Measurements from ENCODE around the gene DUSP8. TPM values are rescaled to one million over a fixed set of nuclear protein-coding genes. Genes with fewer than 3 reads are reported as not detected.
"Not testable (repeated sequence)": the region's sequence is repeated elsewhere in the genome, so short reads cannot be mapped to it uniquely, and the experiment has no call there.

DUSP8 gene
- 1.2 and 1.8 TPM in 2 replicates for total RNA-seq

- Mint-ChIP-seq H3K27ac (no peak within 1 kb of the TSS), H3K27me3 (ENCODE audit: low read depth) (peaks cover 36% of the 10 kb centered on the region), H3K9me3 (no peaks in the 10 kb centered on the region), H3K4me1 (ENCODE audit: low read depth) (no peaks in the 10 kb centered on the region), H3K36me3 (ENCODE audit: low read depth) (no peaks in the 10 kb centered on the region), H3K4me3 (ENCODE audit: low read depth) (peak within 1 kb of the TSS; percentile 17)
- intact Hi-C loops (cut with micrococcal nuclease): loop anchor here (5.0 to 10.0 kb wide), 3 partner anchors 35 to 572 kb away; no protein-coding TSS in a partner anchor
- DNase-seq (ENCODE audit: low spot score): peak; percentile 86
These were observed at the start of gene DUSP8 for GRCh38 chr11:1572197-1573076. Gene DUSP8 (minus strand): TSS chr11:1572271. CDS start chr11:1565826, 6,445 bp downstream.

- Mint-ChIP-seq H3K9me3 (no peaks in the 10 kb centered on the region), H3K27me3 (ENCODE audit: low read depth) (peaks cover 3% of the 10 kb centered on the region), H3K4me1 (ENCODE audit: low read depth) (peaks cover 3% of the 10 kb centered on the region), H3K36me3 (ENCODE audit: low read depth) (no peaks in the 10 kb centered on the region), H3K4me3 (ENCODE audit: low read depth) (no peak overlapping the region), H3K27ac (no peak overlapping the region)
- intact Hi-C loops (cut with micrococcal nuclease): no loop called here
- DNase-seq (ENCODE audit: low spot score): no peak
These were observed 47.4 kb upstream of the DUSP8 start for GRCh38 chr11:1619449-1619848.

GRCh38 chr11:1618231-1618630, 46.2 kb upstream of the DUSP8 start:
- no peak overlapping the region for H3K4me3 Mint-ChIP-seq (ENCODE audit: low read depth)
- H3K4me1 Mint-ChIP-seq (ENCODE audit: low read depth): peaks cover 3% of the 10 kb centered on the region
- intact Hi-C loops (cut with micrococcal nuclease): no loop called here
- no peak overlapping the region for H3K27ac Mint-ChIP-seq
- H3K9me3 Mint-ChIP-seq: no peaks in the 10 kb centered on the region
- DNase-seq (ENCODE audit: low spot score): no peak
- peaks cover 3% of the 10 kb centered on the region for H3K27me3 Mint-ChIP-seq (ENCODE audit: low read depth)
- no peaks in the 10 kb centered on the region for H3K36me3 Mint-ChIP-seq (ENCODE audit: low read depth)

- H3K36me3 Mint-ChIP-seq (ENCODE audit: low read depth): no peaks in the 10 kb centered on the region
- intact Hi-C loops (cut with micrococcal nuclease): no loop called here
- no peak within 1 kb of the TSS for H3K4me3 Mint-ChIP-seq (ENCODE audit: low read depth)
- no peaks in the 10 kb centered on the region for H3K4me1 Mint-ChIP-seq (ENCODE audit: low read depth)
- peaks cover 7% of the 10 kb centered on the region for H3K27me3 Mint-ChIP-seq (ENCODE audit: low read depth)
- no peak within 1 kb of the TSS for H3K27ac Mint-ChIP-seq
- no peak for DNase-seq (ENCODE audit: low spot score)
- H3K9me3 Mint-ChIP-seq: no peaks in the 10 kb centered on the region
These were observed 36.3 kb upstream of the DUSP8 start, which contains the start of gene KRTAP5-3 for GRCh38 chr11:1608363-1608762. Gene KRTAP5-3 (minus strand): TSS chr11:1608463. CDS start chr11:1608385, 78 bp downstream.

- peaks cover 10% of the 10 kb centered on the region for H3K27me3 Mint-ChIP-seq (ENCODE audit: low read depth)
- H3K4me1 Mint-ChIP-seq (ENCODE audit: low read depth); H3K36me3 Mint-ChIP-seq (ENCODE audit: low read depth); H3K9me3 Mint-ChIP-seq; DNase-seq (ENCODE audit: low spot score); intact Hi-C loops (cut with micrococcal nuclease); H3K27ac Mint-ChIP-seq; H3K4me3 Mint-ChIP-seq (ENCODE audit: low read depth): not testable (repeated sequence)
These were observed 35.8 kb upstream of the DUSP8 start for GRCh38 chr11:1607901-1608300.

- H3K36me3 Mint-ChIP-seq (ENCODE audit: low read depth); intact Hi-C loops (cut with micrococcal nuclease): not testable (repeated sequence)
These were observed 35.2 kb upstream of the DUSP8 start for GRCh38 chr11:1607156-1607845.

GRCh38 chr11:1605923-1606322, 33.9 kb upstream of the DUSP8 start:
- H3K9me3 Mint-ChIP-seq; intact Hi-C loops (cut with micrococcal nuclease); H3K27ac Mint-ChIP-seq; H3K36me3 Mint-ChIP-seq (ENCODE audit: low read depth); H3K4me3 Mint-ChIP-seq (ENCODE audit: low read depth); DNase-seq (ENCODE audit: low spot score); H3K4me1 Mint-ChIP-seq (ENCODE audit: low read depth): not testable (repeated sequence)
- H3K27me3 Mint-ChIP-seq (ENCODE audit: low read depth): peaks cover 19% of the 10 kb centered on the region

More at GRCh38 chr11:1607156-1607845, 35.2 kb upstream of the DUSP8 start:
- not testable (repeated sequence) for H3K4me3 Mint-ChIP-seq (ENCODE audit: low read depth); H3K4me1 Mint-ChIP-seq (ENCODE audit: low read depth); H3K27ac Mint-ChIP-seq; H3K9me3 Mint-ChIP-seq; DNase-seq (ENCODE audit: low spot score)
- H3K27me3 Mint-ChIP-seq (ENCODE audit: low read depth): peaks cover 10% of the 10 kb centered on the region

- Mint-ChIP-seq H3K27me3 (ENCODE audit: low read depth) (peaks cover 30% of the 10 kb centered on the region), H3K36me3 (ENCODE audit: low read depth) (no peaks in the 10 kb centered on the region), H3K9me3 (no peaks in the 10 kb centered on the region), H3K4me3 (ENCODE audit: low read depth) (no peak overlapping the region), H3K27ac (no peak overlapping the region), H3K4me1 (ENCODE audit: low read depth) (no peaks in the 10 kb centered on the region)
- DNase-seq (ENCODE audit: low spot score): no peak
- intact Hi-C loops (cut with micrococcal nuclease): no loop called here
These were observed 32.6 kb upstream of the DUSP8 start for GRCh38 chr11:1604711-1605110.

- peaks cover 34% of the 10 kb centered on the region for H3K27me3 Mint-ChIP-seq (ENCODE audit: low read depth)
- intact Hi-C loops (cut with micrococcal nuclease): no loop called here
- DNase-seq (ENCODE audit: low spot score): no peak
- H3K36me3 Mint-ChIP-seq (ENCODE audit: low read depth): no peaks in the 10 kb centered on the region
- H3K27ac Mint-ChIP-seq: no peak overlapping the region
- no peak overlapping the region for H3K4me3 Mint-ChIP-seq (ENCODE audit: low read depth)
- H3K9me3 Mint-ChIP-seq: no peaks in the 10 kb centered on the region
- H3K4me1 Mint-ChIP-seq (ENCODE audit: low read depth): no peaks in the 10 kb centered on the region
These were observed 32.1 kb upstream of the DUSP8 start for GRCh38 chr11:1604181-1604580.

GRCh38 chr11:1603629-1604028, 31.6 kb upstream of the DUSP8 start:
- intact Hi-C loops (cut with micrococcal nuclease): no loop called here
- Mint-ChIP-seq H3K4me1 (ENCODE audit: low read depth) (no peaks in the 10 kb centered on the region), H3K27ac (no peak overlapping the region)

GRCh38 chr11:1601663-1602062, 29.6 kb upstream of the DUSP8 start:
- peaks cover 38% of the 10 kb centered on the region for H3K27me3 Mint-ChIP-seq (ENCODE audit: low read depth)
- DNase-seq (ENCODE audit: low spot score): not testable (repeated sequence)

More at GRCh38 chr11:1603629-1604028, 31.6 kb upstream of the DUSP8 start:
- no peak overlapping the region for H3K4me3 Mint-ChIP-seq (ENCODE audit: low read depth)
- H3K9me3 Mint-ChIP-seq: no peaks in the 10 kb centered on the region
- no peaks in the 10 kb centered on the region for H3K36me3 Mint-ChIP-seq (ENCODE audit: low read depth)
- H3K27me3 Mint-ChIP-seq (ENCODE audit: low read depth): peaks cover 38% of the 10 kb centered on the region
- DNase-seq (ENCODE audit: low spot score): no peak

GRCh38 chr11:1600626-1601025, 28.6 kb upstream of the DUSP8 start:
- no peak overlapping the region for H3K4me3 Mint-ChIP-seq (ENCODE audit: low read depth)
- no peak overlapping the region for H3K27ac Mint-ChIP-seq
- no peaks in the 10 kb centered on the region for H3K4me1 Mint-ChIP-seq (ENCODE audit: low read depth)
- no peaks in the 10 kb centered on the region for H3K36me3 Mint-ChIP-seq (ENCODE audit: low read depth)
- intact Hi-C loops (cut with micrococcal nuclease): no loop called here
- no peak for DNase-seq (ENCODE audit: low spot score)
- peaks cover 47% of the 10 kb centered on the region for H3K27me3 Mint-ChIP-seq (ENCODE audit: low read depth)
- no peaks in the 10 kb centered on the region for H3K9me3 Mint-ChIP-seq

More at GRCh38 chr11:1601663-1602062, 29.6 kb upstream of the DUSP8 start:
- H3K4me1 Mint-ChIP-seq (ENCODE audit: low read depth); intact Hi-C loops (cut with micrococcal nuclease); H3K27ac Mint-ChIP-seq; H3K4me3 Mint-ChIP-seq (ENCODE audit: low read depth); H3K36me3 Mint-ChIP-seq (ENCODE audit: low read depth); H3K9me3 Mint-ChIP-seq: not testable (repeated sequence)

GRCh38 chr11:1598816-1599215, 26.7 kb upstream of the DUSP8 start:
- Mint-ChIP-seq H3K4me3 (ENCODE audit: low read depth) (no peak overlapping the region), H3K27me3 (ENCODE audit: low read depth) (peaks cover 60% of the 10 kb centered on the region), H3K9me3 (no peaks in the 10 kb centered on the region), H3K27ac (no peak overlapping the region), H3K36me3 (ENCODE audit: low read depth) (no peaks in the 10 kb centered on the region), H3K4me1 (ENCODE audit: low read depth) (no peaks in the 10 kb centered on the region)
- no peak for DNase-seq (ENCODE audit: low spot score)
- intact Hi-C loops (cut with micrococcal nuclease): no loop called here

Measured in activated T-helper 2 cell treated with anti-CD3 and anti-CD28 coated beads, Interferon-gamma antibody, Interleukin-2, Interleukin-4, amounts not matched to agents 10 μg/mL and 5 μg/mL and 100 μg/mL, durations not matched to agents 14 hours and 24 hours and 36 hours (primary cell).